HG03354 (cell line): Measurements from ENCODE around the gene XPNPEP3.
A peak's percentile ranks its signal among the peaks of the same experiment; 100 is the strongest.
"Not testable (repeated sequence)": the region's sequence is repeated elsewhere in the genome, so short reads cannot be mapped to it uniquely, and the experiment has no call there.

ENCODE experiments used
- ATAC-seq: cut with Tn5 transposase; IDR thresholded peaks from one replicate; pipeline ENCODE4 v1.9.1; 2021; ENCODE audit warnings: mild to moderate bottlenecking; ENCODE audit not compliant: unreplicated experiment, poor library complexity, severe bottlenecking

XPNPEP3 gene

DNA sequence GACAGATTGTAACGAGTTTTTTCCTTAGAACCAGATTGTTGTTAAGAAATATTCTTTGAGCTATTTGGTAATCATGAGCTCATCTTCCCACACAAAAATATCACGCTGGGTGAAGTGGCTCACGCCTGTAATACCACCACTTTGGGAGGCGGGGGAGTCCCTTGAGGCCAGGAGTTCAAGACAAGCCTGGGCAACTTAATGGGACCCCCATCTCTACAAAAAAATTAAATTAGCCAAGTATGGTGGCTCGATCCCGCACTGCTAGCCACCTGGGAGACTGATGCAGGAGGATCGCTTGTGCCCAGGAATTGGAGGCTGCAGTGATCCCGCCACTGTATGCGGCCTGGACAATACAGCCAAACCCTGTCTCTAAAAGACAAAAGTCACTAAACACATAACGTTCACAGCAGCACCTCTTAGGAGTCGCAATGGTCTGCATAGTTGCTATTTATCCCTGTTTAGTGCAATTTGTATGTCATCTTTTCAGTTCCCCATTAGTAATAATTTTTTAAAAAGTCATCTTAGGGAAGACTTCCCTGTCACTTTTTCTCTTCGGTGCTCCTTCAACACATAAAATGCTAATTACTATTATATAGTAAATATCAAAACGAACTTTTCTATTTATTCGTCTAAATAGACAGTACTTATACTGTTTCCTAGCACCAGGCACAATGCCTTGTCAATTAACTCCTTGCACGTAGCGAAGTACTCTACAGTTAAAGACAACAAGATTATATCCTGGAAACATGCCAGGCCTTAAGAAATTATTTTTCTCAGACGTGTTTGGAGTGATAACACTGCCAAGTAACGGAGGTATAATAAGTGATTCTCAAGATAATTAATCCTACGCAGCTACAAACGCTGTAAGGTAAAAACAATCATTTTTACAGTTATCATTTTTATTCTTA, 1.6 kb upstream of the XPNPEP3 start:
- ATAC-seq = no peak

- peak; percentile 25 for ATAC-seq
These were observed 902 bp upstream of the XPNPEP3 start for GRCh38 chr22:40855979-40856512.

DNA sequence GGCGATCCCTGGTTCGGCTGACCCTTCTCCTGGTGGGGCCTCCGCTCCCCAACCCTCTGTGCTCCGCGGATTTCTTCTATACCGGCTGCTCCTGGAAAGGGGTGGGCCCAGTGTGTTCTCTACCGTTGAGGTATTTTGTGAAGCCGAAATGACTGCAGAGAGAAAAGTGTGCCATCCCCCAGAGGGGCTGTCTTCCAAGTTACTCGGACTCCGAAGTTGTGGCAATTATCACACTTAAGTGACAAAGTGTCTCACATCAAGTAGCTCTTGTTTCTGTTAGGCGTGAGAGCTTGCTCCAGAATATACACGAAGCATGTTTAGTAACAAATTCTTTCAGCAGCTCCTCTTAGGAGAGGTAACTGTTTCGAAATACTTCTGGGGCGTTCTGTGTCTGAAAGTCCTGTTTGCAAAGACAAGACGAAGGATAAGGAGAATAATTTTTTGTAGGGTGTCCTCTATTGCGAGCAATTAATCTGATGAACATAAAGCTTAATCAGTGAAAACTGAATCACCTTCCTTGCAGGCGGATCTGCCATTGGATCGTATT, 434 bp downstream of the XPNPEP3 start:
- ATAC-seq = no peak

GRCh38 chr22:40862013-40862412, 5.1 kb downstream of the XPNPEP3 start, which contains the start of gene DNAJB7:
Gene DNAJB7 (minus strand): TSS chr22:40862113. CDS start chr22:40861994, 119 bp downstream.
- ATAC-seq = no peak

GRCh38 chr22:40862537-40862936, 5.6 kb downstream of the XPNPEP3 start:
- ATAC-seq = no peak

DNA sequence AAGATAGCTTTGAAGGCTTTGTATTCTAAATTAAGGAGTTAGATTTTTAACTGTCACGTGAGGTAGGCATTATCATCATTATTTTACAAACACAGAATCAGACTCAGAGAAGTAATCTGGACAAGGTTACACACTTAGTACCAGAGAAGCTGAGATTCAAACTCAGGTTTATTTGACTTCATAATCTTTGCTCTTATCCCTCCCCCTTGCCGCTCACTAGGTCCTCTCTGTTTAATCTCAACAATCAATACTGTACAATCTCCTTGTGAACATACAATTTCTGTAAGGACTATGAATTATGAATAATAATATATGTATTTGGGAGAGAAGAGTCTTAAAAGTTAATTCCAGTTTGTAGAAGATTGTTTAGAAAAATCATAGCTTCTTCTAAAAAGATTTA, 10.2 kb downstream of the XPNPEP3 start:
- ATAC-seq = no peak

DNA sequence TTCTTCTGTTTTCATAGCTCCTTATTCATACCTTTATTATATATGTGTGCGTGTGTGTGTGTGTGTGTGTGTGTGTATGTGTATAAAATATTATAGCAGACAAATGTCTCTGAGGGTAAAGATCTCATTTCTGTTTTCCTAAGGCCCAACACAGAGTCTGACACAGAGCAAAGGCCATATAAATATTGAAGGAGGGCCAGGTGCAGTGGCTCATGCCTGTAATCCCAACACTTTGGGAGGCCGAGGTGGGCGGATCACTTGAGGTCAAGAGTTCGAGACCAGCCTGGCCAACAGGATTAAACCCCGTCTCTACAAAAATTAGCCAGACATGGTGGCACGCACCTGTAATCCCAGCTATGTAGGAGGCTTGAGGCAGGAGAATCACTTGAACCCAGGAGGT, 11.4 kb downstream of the XPNPEP3 start:
- not testable (repeated sequence) for ATAC-seq

- ATAC-seq = no peak
These were observed 17.1 kb downstream of the XPNPEP3 start for GRCh38 chr22:40874016-40874415.

DNA sequence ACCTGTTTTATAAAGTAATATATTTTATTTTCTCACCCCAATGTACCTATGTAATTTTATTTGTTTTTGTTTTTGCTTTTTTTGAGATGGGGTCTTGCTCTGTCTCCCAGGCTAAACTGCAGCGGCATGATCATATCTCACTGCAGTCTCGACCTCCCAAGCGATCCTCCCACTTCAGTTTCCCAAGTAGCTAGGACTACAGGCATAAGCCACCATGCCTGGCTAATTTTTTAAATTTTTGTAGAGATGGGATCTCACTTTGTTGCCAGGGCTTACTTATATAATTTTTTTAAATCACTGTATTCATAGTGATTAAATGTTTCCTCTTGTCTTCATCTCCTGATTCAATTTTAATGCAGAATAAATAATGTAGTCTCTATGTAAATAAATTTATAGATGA, 18.2 kb downstream of the XPNPEP3 start:
- no peak for ATAC-seq

- ATAC-seq = no peak
These were observed 20.0 kb downstream of the XPNPEP3 start for GRCh38 chr22:40876907-40877306.

GRCh38 chr22:40877488-40877887, 20.5 kb downstream of the XPNPEP3 start:
- ATAC-seq = no peak

DNA sequence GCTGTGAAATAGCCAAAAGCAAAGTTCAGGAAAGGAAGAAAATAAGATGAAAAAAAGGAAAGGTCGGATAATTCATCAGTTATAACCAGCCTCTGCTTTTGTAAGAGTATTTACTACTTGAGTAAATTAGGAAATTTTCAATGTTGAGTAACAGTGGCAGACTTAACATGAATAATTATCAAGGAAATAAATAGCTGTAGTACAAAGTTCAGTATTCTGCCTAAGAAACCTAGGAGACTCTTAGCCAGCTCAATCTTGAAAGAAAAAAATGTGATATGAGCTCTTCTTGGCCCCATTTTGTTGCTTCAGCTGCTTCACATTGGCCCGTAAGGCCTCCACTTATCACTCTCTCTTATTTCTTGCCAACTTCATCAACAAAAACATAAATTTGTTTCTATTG, 22.0 kb downstream of the XPNPEP3 start:
- ATAC-seq = no peak

DNA sequence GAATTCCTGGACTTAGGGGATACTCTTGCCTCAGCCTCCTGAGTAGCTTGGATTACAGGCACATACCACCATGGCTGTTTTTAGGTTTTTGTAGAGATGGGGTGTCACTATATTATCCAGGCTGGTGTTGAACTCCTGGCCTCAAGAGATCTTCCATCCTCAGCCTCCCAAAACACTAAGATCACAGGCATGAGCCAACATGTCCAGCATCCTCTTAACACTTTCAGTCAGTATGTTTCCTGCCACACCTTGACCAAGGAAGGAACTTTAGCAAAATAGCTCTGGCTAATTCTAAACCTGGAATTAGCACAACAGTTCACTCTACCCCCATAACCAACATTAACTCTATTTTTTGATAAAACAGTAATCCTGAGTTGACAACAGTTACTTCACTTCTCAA, 32.2 kb downstream of the XPNPEP3 start:
- no peak for ATAC-seq

GRCh38 chr22:40890881-40891280, 33.9 kb downstream of the XPNPEP3 start:
- no peak for ATAC-seq

DNA sequence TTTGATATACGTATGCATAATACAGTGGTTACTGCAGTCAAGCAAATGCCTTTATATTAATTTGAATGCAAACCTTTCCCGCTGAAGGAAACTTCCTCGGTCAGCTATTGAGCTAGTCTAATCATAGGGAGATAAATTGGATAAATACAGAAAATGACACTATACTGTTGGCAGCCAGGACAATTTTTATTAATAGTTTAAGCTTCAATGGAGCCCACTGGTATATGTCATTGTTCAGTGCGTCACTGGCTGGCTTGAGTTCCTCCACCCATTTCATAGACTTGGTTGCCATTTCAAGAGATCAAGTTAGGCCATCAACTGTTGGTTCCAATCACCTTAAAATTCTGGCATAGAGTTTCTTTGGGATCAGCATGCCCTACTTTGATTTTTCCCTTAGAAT, 37.5 kb downstream of the XPNPEP3 start:
- no peak for ATAC-seq

GRCh38 chr22:40898850-40899357, 42.0 kb downstream of the XPNPEP3 start:
- no peak for ATAC-seq

GRCh38 chr22:40904101-40904500, 47.2 kb downstream of the XPNPEP3 start:
- ATAC-seq = no peak

DNA sequence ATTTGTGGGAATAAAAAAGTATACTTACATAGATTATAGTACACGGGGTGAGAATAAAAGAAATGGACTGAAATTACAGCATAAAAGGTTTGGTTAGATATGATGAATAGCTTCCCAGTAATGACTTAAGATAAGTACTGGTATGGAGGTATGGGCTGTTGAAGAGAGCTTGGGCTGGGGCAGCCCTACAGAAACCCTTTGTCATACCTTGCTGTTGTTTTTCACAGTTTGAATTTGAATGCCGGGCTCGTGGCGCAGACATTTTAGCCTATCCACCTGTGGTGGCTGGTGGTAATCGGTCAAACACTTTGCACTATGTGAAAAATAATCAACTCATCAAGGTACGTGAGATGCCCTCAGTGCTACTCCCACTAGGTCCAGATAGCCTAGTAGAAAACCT, 51.9 kb downstream of the XPNPEP3 start:
- ATAC-seq = no peak

- ATAC-seq = no peak
These were observed 54.8 kb downstream of the XPNPEP3 start for GRCh38 chr22:40911772-40912171.

GRCh38 chr22:40912987-40913386, 56.0 kb downstream of the XPNPEP3 start:
- ATAC-seq = not testable (repeated sequence)

- ATAC-seq = no peak
These were observed 62.5 kb downstream of the XPNPEP3 start for GRCh38 chr22:40919446-40919845.
